OCI-LY7 (cell line): ENCODE results near the gene VMO1. TPM values are rescaled to one million over a fixed set of nuclear protein-coding genes. Genes with fewer than 3 reads are reported as not detected.

Experiments
- BruUV-seq: library from RNA; stranded (reverse); fragments of 400-500 nt; replicated peaks from 2 replicates; lab custom pipeline; 2021; lab: Mats Ljungman, UMichigan
- CTCF ChIA-PET: fragments of 300-600 bp; sonication (Branson Sonifier 250); formaldehyde crosslinking; loops from one replicate; lab custom pipeline; 2022; ENCODE audit warnings: antibody characterized with exemption; ENCODE audit not compliant: unreplicated experiment; lab: Charles Lee
- POLR2A ChIA-PET: fragments of 300-600 bp; sonication (Branson Sonifier 250); formaldehyde crosslinking; loops from one replicate; lab custom pipeline; 2022; ENCODE audit warnings: antibody characterized with exemption; lab: Charles Lee
- DNase-seq: peaks from one replicate; pipeline ENCODE4 v3.0.0-alpha.2; 2015; ENCODE audit warnings: low spot score
- H2AFZ ChIP-seq: fragments of 200-600 bp; sonication (generic), shearing (Covaris generic); 2 replicates; pipeline ENCODE4 v1.6.1; 2014; ENCODE audit warnings: mild to moderate bottlenecking, antibody characterized with exemption, low read length, moderate library complexity
- H3K27ac ChIP-seq: fragments of 200-600 bp; sonication (generic); 2 replicates; pipeline ENCODE4 v1.5.1; 2014; ENCODE audit warnings: mixed run types, low read depth, mild to moderate bottlenecking, moderate library complexity, low read length, inconsistent platforms; ENCODE audit not compliant: poor library complexity, severe bottlenecking
- H3K36me3 ChIP-seq: fragments of 200-600 bp; sonication (generic); 2 replicates; pipeline ENCODE4 v1.6.1; 2014; ENCODE audit warnings: mild to moderate bottlenecking, antibody characterized with exemption, low read length, moderate library complexity, mixed read lengths; ENCODE audit not compliant: insufficient read depth
- H3K4me1 ChIP-seq: fragments of 200-600 bp; sonication (generic); 2 replicates; pipeline ENCODE4 v1.5.1; 2014; ENCODE audit warnings: mild to moderate bottlenecking, low read length; ENCODE audit not compliant: insufficient read depth, poor library complexity, severe bottlenecking
- H3K4me2 ChIP-seq: fragments of 200-600 bp; sonication (generic); 2 replicates; pipeline ENCODE4 v1.6.1; 2014; ENCODE audit warnings: mild to moderate bottlenecking, low read length
- H3K4me3 ChIP-seq: fragments of 200-600 bp; sonication (generic); 2 replicates; pipeline ENCODE4 v1.5.1; 2014; ENCODE audit warnings: mild to moderate bottlenecking, low read depth, low read length; ENCODE audit not compliant: poor library complexity, severe bottlenecking
- H3K79me2 ChIP-seq: fragments of 200-600 bp; sonication (generic); 2 replicates; pipeline ENCODE4 v1.6.1; 2016; ENCODE audit warnings: low read depth, mild to moderate bottlenecking, low read length, moderate library complexity, mixed read lengths; ENCODE audit not compliant: insufficient read depth
- H3K9me2 ChIP-seq: fragments of 200-600 bp; sonication (generic); 2 replicates; pipeline ENCODE4 v1.6.1; 2016; ENCODE audit warnings: mild to moderate bottlenecking, low read length, mixed read lengths; ENCODE audit not compliant: insufficient read depth
- H3K9me3 ChIP-seq: fragments of 200-600 bp; sonication (generic); 2 replicates; pipeline ENCODE4 v1.6.1; 2014; ENCODE audit warnings: mild to moderate bottlenecking, mixed run types, low read length, mixed read lengths
- H4K20me1 ChIP-seq: fragments of 200-600 bp; sonication (generic); 2 replicates; pipeline ENCODE4 v1.6.1; 2014; ENCODE audit warnings: mild to moderate bottlenecking, antibody characterized with exemption, low read length, moderate library complexity, mixed read lengths; ENCODE audit not compliant: insufficient read depth
- EZH2phosphoT487 ChIP-seq: fragments of 200-600 bp; sonication (generic); IDR thresholded peaks from 2 replicates; pipeline ENCODE4 v1.6.1; 2018; ENCODE audit warnings: low read depth, borderline replicate concordance, mild to moderate bottlenecking, mixed run types, antibody characterized with exemption, low read length, moderate library complexity, mixed read lengths
- intact Hi-C: fragments of 100-400 bp; cut with micrococcal nuclease; formaldehyde crosslinking; loops from one replicate; pipeline ENCODE4 v1.10.0; 2022; ENCODE audit not compliant: unreplicated experiment
- total RNA-seq, 2 experiments: library from RNA; depleted of rRNA in 1 of 2; stranded (reverse); fragments of >200 nt in 1 of 2; shearing (Covaris generic) in 1 of 2; gene quantifications; 2 replicates each; pipeline ENCODE4 v1.2.3, GENCODE V29; 2014 to 2022
- TF ChIP-seq, protein P1 (sequence below): fragments of 200-600 bp; sonication (generic); conservative IDR thresholded peaks from 2 replicates; pipeline ENCODE4 v1.5.1; 2014; ENCODE audit warnings: mild to moderate bottlenecking, antibody characterized with exemption, low read length, moderate library complexity, mixed read lengths

The VMO1 gene
- total RNA-seq, 2 experiments from 2014 or later = not detected

DNA sequence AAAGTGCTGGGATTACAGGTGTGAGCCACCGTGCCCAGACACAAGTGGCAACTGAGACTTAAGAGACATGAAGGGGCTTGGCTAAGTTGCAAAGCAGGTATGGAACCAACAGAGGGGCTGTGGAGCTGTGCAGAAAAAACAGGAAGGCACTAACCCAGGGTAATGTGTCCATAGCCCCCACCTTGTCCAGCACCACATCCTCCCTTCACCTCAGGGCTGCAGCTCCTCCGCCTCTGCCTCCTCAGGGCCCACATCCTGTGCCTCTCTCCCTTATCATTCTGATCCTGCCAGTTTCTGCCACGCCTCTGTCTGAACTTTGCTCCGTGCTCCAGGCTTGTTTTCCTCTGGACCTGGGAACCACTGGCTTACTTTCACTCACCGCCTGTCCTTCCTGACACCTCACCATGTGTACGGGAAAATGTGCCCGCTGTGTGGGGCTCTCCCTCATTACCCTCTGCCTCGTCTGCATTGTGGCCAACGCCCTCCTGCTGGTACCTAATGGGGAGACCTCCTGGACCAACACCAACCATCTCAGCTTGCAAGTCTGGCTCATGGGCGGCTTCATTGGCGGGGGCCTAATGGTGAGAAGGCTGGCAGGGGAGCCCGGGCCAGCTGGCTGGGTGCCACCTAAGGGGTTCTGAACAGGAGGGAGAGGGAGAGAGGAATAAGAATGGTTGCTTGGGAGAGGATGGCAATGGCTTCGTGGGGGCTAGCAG, 14.5 kb downstream of the VMO1 start, which contains the start of gene TM4SF5:
TM4SF5 (plus strand) TSS at position 368 of the 716 bp plus-strand sequence; CDS start at position 405, 37 bp downstream.
- no peaks in the 10 kb centered on the region for H4K20me1 ChIP-seq
- no peaks in the 10 kb centered on the region for H3K79me2 ChIP-seq
- H3K4me1 ChIP-seq = peaks cover 14% of the 10 kb centered on the region
- H3K36me3 ChIP-seq = no peaks in the 10 kb centered on the region
- TF ChIP-seq EZH2phosphoT487 = no peak
- TF ChIP-seq, protein P1, sequence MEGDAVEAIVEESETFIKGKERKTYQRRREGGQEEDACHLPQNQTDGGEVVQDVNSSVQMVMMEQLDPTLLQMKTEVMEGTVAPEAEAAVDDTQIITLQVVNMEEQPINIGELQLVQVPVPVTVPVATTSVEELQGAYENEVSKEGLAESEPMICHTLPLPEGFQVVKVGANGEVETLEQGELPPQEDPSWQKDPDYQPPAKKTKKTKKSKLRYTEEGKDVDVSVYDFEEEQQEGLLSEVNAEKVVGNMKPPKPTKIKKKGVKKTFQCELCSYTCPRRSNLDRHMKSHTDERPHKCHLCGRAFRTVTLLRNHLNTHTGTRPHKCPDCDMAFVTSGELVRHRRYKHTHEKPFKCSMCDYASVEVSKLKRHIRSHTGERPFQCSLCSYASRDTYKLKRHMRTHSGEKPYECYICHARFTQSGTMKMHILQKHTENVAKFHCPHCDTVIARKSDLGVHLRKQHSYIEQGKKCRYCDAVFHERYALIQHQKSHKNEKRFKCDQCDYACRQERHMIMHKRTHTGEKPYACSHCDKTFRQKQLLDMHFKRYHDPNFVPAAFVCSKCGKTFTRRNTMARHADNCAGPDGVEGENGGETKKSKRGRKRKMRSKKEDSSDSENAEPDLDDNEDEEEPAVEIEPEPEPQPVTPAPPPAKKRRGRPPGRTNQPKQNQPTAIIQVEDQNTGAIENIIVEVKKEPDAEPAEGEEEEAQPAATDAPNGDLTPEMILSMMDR = no peak
- ChIA-PET POLR2A (interaction anchor here (0.6 kb wide), 1 partner anchor 1780 kb away, joined by 4 read pairs; no protein-coding TSS in a partner anchor), CTCF (no interaction called here)
- DNase-seq = no peak
- H3K4me3 ChIP-seq = no peak within 1 kb of the TSS
- no peaks in the 10 kb centered on the region for H3K9me2 ChIP-seq
- no peaks in the 10 kb centered on the region for H3K9me3 ChIP-seq
- H2AFZ ChIP-seq = no peak within 1 kb of the TSS
- intact Hi-C loops = loop anchor here (5.0 kb wide), 1 partner anchor 39 kb away; the partner anchor contains the start of gene MED11
- H3K27ac ChIP-seq = no peak within 1 kb of the TSS
- no TSS peak for BruUV-seq
- no peak within 1 kb of the TSS for H3K4me2 ChIP-seq

DNA sequence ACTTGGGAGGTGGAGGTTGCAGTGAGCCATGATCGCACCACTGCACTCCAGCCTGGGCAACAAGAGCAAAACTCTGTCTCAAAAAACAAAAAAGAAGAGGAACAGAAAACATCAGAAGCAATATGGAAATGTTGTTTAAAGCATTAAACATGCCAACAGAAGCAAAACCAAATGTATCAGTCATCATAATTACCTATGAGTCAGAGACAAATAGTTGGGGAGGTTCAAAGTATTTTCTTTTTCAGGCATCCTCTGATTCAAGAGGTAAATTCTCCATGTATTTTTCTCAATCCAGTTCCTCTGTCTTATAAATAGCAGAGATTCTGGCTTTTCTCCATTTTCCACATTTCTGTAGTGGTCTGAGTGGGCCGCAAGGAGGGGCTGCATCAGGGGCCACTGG, 16.5 kb downstream of the VMO1 start:
- Histone ChIP-seq H3K4me3 (no peak overlapping the region), H4K20me1 (no peaks in the 10 kb centered on the region), H3K79me2 (no peaks in the 10 kb centered on the region), H3K9me3 (no peaks in the 10 kb centered on the region), H3K27ac (no peak overlapping the region), H3K4me2 (no peak overlapping the region), H3K9me2 (no peaks in the 10 kb centered on the region), H3K4me1 (peaks cover 10% of the 10 kb centered on the region), H3K36me3 (no peaks in the 10 kb centered on the region), H2AFZ (no peak overlapping the region)
- BruUV-seq = no TSS peak
- ChIA-PET CTCF (no interaction called here), POLR2A (no interaction called here)
- intact Hi-C loops = loop anchor here (5.0 kb wide), 1 partner anchor 37 kb away; the partner anchor contains the start of gene MED11
- TF ChIP-seq EZH2phosphoT487 = no peak
- TF ChIP-seq, protein P1 = no peak
- DNase-seq = peak; percentile 9

DNA sequence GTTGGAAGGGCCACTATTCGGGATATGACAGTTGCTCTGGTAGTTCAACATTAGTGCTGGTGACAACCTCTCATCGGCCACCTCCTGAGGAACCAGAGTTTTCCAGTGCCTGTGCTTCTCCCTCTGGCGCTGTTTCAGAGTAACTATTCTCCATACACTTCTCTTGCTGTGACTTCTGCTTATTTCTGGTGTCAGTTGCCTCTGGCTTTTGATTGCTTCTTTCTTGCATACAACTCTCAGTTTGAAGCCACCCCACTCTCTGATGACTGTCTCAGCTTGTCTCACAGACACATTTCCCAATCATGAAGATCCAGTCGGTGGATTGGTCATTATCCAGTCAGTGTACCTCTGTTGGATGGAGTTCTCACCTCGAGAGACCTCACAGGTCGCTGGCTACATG, 17.9 kb downstream of the VMO1 start:
- Histone ChIP-seq H3K79me2 (no peaks in the 10 kb centered on the region), H3K4me3 (no peak overlapping the region), H3K4me2 (no peak overlapping the region), H3K36me3 (no peaks in the 10 kb centered on the region), H3K9me2 (no peaks in the 10 kb centered on the region), H3K27ac (no peak overlapping the region), H4K20me1 (no peaks in the 10 kb centered on the region), H3K9me3 (no peaks in the 10 kb centered on the region), H3K4me1 (peaks cover 4% of the 10 kb centered on the region), H2AFZ (no peak overlapping the region)
- intact Hi-C loops = no loop called here
- ChIA-PET POLR2A (no interaction called here), CTCF (no interaction called here)
- TF ChIP-seq EZH2phosphoT487 = no peak
- TF ChIP-seq, protein P1 = no peak
- DNase-seq = no peak
- no TSS peak for BruUV-seq
